ENCODE data around the gene HMGB2. TPM values are rescaled to one million over a fixed set of nuclear protein-coding genes. Genes with fewer than 3 reads are reported as not detected.

HMGB2 gene
- total and polyA plus RNA-seq, 8 donors = 4.0 to 29.0 (median 10.6) TPM

DNA sequence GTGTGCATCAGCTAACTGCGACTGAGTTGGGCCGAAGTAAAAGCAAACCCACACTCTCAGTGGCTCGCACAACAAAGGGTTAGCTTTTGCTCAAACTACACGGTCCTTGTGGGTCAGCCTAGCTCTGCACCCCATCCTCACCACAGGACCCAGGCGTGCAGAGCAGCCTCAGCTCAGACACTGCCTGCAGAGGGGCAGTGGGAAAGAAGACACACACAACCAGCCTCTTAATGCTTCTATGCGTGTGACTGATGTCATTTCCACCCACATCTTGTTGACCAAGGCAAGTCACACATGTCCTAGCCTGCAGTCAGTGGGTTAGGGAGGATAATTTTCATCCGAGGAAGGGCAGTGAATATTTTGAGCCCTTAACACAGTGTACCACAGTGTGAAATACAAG lies 40.5 kb downstream of the HMGB2 start:
- DNase-seq (no peak), ATAC-seq (no peak), FAIRE-seq (no peak)
- TF ChIP-seq, protein P1, sequence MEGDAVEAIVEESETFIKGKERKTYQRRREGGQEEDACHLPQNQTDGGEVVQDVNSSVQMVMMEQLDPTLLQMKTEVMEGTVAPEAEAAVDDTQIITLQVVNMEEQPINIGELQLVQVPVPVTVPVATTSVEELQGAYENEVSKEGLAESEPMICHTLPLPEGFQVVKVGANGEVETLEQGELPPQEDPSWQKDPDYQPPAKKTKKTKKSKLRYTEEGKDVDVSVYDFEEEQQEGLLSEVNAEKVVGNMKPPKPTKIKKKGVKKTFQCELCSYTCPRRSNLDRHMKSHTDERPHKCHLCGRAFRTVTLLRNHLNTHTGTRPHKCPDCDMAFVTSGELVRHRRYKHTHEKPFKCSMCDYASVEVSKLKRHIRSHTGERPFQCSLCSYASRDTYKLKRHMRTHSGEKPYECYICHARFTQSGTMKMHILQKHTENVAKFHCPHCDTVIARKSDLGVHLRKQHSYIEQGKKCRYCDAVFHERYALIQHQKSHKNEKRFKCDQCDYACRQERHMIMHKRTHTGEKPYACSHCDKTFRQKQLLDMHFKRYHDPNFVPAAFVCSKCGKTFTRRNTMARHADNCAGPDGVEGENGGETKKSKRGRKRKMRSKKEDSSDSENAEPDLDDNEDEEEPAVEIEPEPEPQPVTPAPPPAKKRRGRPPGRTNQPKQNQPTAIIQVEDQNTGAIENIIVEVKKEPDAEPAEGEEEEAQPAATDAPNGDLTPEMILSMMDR (IDR thresholded peaks at IDR 0.05) = no peak
- 89 to 91% methylated on average over 7 of the region's 7 CpGs for WGBS, 2 donors
- Histone ChIP-seq H3K27ac (no peak overlapping the region), H3K4me3 (no peak overlapping the region), H3K36me3 (peaks cover 0 to 4% (median 0%) of the 10 kb centered on the region in 3 donors), H3K27me3 (no peaks in the 10 kb centered on the region), H3K4me1 (no peaks in the 10 kb centered on the region), H3K9me3 (no peaks in the 10 kb centered on the region)
- intact Hi-C loops (cut with DNase I) = no loop called here

- FAIRE-seq (no peak), ATAC-seq (no peak), DNase-seq (no peak)
- intact Hi-C loops (cut with DNase I) = no loop called here
- H3K36me3 ChIP-seq = no peaks in the 10 kb centered on the region
- 91 to 92% methylated on average over 5 of the region's 5 CpGs for WGBS, 2 donors
- no peaks in the 10 kb centered on the region for H3K4me1 ChIP-seq
- no peak overlapping the region for H3K27ac ChIP-seq
- no peak overlapping the region for H3K4me3 ChIP-seq
- no peaks in the 10 kb centered on the region for H3K9me3 ChIP-seq
- H3K27me3 ChIP-seq = no peaks in the 10 kb centered on the region
- TF ChIP-seq, protein P1 (IDR thresholded peaks at IDR 0.05) = no peak
These were observed 42.3 kb downstream of the HMGB2 start for GRCh38 chr4:173291899-173292298.

GRCh38 chr4:173289353-173289727 lies 44.8 kb downstream of the HMGB2 start:
- H3K9me3 ChIP-seq = peaks cover 0 to 4% (median 0%) of the 10 kb centered on the region in 4 donors
- no peak for DNase-seq
- WGBS, 2 donors = 34 to 52% methylated on average over 4 of the region's 4 CpGs
- intact Hi-C loops (cut with DNase I) = no loop called here
- TF ChIP-seq, protein P1 (IDR thresholded peaks at IDR 0.05) = no peak
- no peak overlapping the region for H3K27ac ChIP-seq
- no peaks in the 10 kb centered on the region for H3K27me3 ChIP-seq
- no peaks in the 10 kb centered on the region for H3K4me1 ChIP-seq
- no peak for FAIRE-seq
- no peaks in the 10 kb centered on the region for H3K36me3 ChIP-seq
- H3K4me3 ChIP-seq = no peak overlapping the region
- ATAC-seq = peak in 2 of 4 donors; percentile 14 to 17

DNA sequence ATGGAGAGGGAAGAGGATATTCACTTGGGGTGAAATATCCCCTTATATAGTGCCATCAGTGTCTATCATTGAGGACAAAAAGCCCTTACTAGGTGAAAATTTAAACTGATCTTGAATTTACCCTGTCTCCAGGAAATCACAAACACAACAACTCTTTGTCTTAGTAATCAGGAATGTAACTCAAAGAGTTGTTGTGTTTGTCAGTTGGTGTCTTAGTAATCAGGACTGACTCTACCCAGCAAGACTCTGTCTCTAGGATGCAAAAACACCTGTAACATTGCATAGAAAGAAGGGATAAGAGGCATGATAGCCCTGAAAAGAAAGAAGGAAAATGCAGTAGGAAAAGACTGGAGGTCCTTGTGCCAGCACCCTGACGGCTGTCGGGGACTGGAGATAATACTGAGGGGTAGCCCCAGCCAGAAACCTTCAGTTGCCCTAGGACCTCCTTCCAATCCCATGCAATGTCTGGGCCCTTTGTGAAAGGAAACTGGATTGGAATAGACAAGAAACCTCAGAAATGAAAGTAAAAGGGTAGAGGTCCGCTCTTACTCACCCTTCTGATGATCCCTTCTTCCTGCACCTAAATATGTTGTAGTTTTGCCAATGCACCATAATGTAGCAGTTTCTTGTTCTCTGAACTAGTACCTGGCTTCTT lies 45.3 kb downstream of the HMGB2 start:
- DNase-seq (no peak), FAIRE-seq (no peak), ATAC-seq (peak in 1 of 4 donors; percentile 11)
- WGBS, 2 donors = 84 to 88% methylated on average over 3 of the region's 3 CpGs
- Histone ChIP-seq H3K27ac (no peak overlapping the region), H3K27me3 (no peaks in the 10 kb centered on the region), H3K4me1 (no peaks in the 10 kb centered on the region), H3K36me3 (no peaks in the 10 kb centered on the region), H3K4me3 (no peak overlapping the region), H3K9me3 (peaks cover 0 to 4% (median 0%) of the 10 kb centered on the region in 4 donors)
- intact Hi-C loops (cut with DNase I) = no loop called here
- TF ChIP-seq, protein P1 (IDR thresholded peaks at IDR 0.05) = no peak

- FAIRE-seq (no peak), DNase-seq (peak in 1 of 6 donors; percentile 11), ATAC-seq (peak in 2 of 4 donors; percentile 28 to 32)
- Histone ChIP-seq H3K4me1 (no peaks in the 10 kb centered on the region), H3K9me3 (peaks cover 0 to 4% (median 0%) of the 10 kb centered on the region in 4 donors), H3K27me3 (no peaks in the 10 kb centered on the region), H3K27ac (no peak overlapping the region), H3K4me3 (no peak overlapping the region), H3K36me3 (no peaks in the 10 kb centered on the region)
- intact Hi-C loops (cut with DNase I) = no loop called here
- WGBS, 2 donors = 72 to 80% methylated on average over 4 of the region's 4 CpGs
- TF ChIP-seq, protein P1 (IDR thresholded peaks at IDR 0.05) = no peak
These were observed 45.9 kb downstream of the HMGB2 start for GRCh38 chr4:173288296-173288695.
